HG02588 (cell line): ENCODE results near the gene SMIM3.

ENCODE experiments used
- ATAC-seq: cut with Tn5 transposase; IDR thresholded peaks from one replicate; pipeline ENCODE4 v1.9.1; 2021; ENCODE audit warnings: mild to moderate bottlenecking, moderate library complexity; ENCODE audit not compliant: unreplicated experiment

The SMIM3 gene

GRCh38 chr5:150765011-150765798, 13.4 kb upstream of the SMIM3 start:
- ATAC-seq = no peak

- ATAC-seq = no peak
Measured at GRCh38 chr5:150765799-150766169, 12.8 kb upstream of the SMIM3 start.

GRCh38 chr5:150766251-150766650, 12.3 kb upstream of the SMIM3 start:
- no peak for ATAC-seq

GRCh38 chr5:150771034-150771795, 7.3 kb upstream of the SMIM3 start:
- no peak for ATAC-seq

- no peak for ATAC-seq
Measured at GRCh38 chr5:150774145-150774544, 4.4 kb upstream of the SMIM3 start.

- ATAC-seq = no peak
Measured at GRCh38 chr5:150777685-150778084, 872 bp upstream of the SMIM3 start.

GRCh38 chr5:150778088-150778516, 455 bp upstream of the SMIM3 start:
- no peak for ATAC-seq

GRCh38 chr5:150779397-150780186, 1.0 kb downstream of the SMIM3 start:
- no peak for ATAC-seq

- ATAC-seq = peak; percentile 61
Measured at GRCh38 chr5:150780187-150780692, 1.7 kb downstream of the SMIM3 start.

- no peak for ATAC-seq
Measured at GRCh38 chr5:150780816-150781221, 2.3 kb downstream of the SMIM3 start.

- no peak for ATAC-seq
Measured at GRCh38 chr5:150781706-150782614, 3.4 kb downstream of the SMIM3 start.

GRCh38 chr5:150782850-150783249, 4.3 kb downstream of the SMIM3 start:
- ATAC-seq = no peak

GRCh38 chr5:150783422-150783928, 4.9 kb downstream of the SMIM3 start:
- peak; percentile 32 for ATAC-seq

- no peak for ATAC-seq
Measured at GRCh38 chr5:150785950-150786349, 7.4 kb downstream of the SMIM3 start.

GRCh38 chr5:150786876-150787275, 8.3 kb downstream of the SMIM3 start:
- ATAC-seq = no peak

- ATAC-seq = no peak
Measured at GRCh38 chr5:150787656-150788055, 9.1 kb downstream of the SMIM3 start.

GRCh38 chr5:150788977-150789376, 10.4 kb downstream of the SMIM3 start:
- ATAC-seq = no peak

- ATAC-seq = no peak
Measured at GRCh38 chr5:150789450-150789849, 10.9 kb downstream of the SMIM3 start.

- ATAC-seq = peak; percentile 94
Measured at GRCh38 chr5:150789943-150790611, 11.5 kb downstream of the SMIM3 start.
